NCI-H446 (cell line): ENCODE data around the gene TEX10.
A peak's percentile ranks its signal among the peaks of the same experiment; 100 is the strongest.

ENCODE experiments used
- DNase-seq, 2 experiments: peaks; one replicate each; lab custom pipeline; 2025; lab: John Stamatoyannopoulos, UW

Gene TEX10

DNA sequence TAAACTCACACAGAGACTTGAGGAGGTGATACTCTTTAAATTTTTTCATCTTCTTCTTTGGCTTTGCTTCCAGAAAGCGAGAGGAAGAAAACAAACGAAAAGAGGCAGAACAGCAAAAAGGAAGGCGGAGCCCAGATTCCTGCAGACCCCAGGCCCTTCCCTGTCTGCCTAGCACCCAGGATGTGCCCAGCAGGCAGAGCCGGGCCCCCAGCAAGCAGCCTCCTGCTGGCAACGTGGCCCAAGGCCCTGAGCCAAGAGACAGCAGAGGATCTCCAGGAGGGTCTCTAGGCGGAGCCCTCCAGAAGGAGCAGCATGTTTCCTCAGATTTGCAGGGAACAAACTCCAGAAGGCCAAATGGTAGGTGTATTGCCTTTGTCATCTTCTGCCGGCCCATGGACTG lies 68.5 kb downstream of the TEX10 start:
- no peak for DNase-seq

DNA sequence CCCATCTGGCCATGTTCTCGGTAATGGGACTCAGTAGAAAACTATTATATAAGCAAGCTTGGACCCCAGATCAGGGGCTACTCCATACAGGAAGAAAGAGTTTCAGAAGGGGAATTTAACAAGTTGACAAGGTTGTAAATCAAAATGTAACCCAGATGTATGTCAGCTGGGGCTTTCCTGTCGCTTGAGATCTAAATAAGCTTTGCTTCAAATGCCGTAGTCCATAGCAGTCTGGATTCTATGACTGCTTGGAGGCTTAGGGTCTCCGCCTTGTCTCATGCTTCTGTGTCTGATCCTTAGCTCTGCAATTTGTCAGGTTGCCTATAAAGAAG lies 70.4 kb downstream of the TEX10 start:
- DNase-seq: no peak

DNA sequence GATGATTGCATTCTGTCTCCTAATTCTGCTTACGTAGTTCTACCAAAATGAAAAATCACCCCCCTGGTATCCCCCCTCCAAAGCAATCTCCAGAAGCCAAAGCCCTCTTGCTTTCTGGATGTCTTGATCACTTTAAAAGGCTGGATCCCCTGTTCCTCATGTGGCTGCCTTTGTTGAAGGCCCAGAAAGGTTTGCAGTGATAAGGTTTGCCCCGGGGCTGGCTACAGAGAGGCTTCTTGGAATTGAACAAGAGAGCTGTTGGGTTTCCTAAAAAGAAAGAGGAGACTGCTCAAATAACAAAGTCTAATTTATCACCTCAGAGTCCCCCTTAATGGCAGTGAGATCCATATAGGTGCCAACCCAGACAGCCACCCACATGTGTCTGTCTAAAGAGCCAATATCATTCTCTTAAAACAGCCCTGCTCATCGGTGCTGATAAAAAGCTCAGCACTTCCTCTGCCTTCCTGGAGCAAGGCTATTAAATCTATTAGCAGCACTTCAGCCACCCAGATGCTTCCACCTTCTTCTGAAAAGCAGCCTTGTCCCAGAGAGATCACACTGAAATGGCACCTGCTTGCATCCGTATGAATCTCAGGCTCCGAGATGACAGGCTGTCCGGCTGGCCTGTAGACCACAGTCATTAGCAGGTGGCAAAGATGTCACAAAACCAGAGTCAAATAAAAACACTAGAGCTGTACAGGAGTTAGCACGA lies 70.9 kb downstream of the TEX10 start:
- no peak for DNase-seq

- DNase-seq: no peak
Observed at GRCh38 chr9:100281066-100281465, 71.7 kb downstream of the TEX10 start.

- peak; percentile 2 to 14 for DNase-seq
Observed at GRCh38 chr9:100277166-100277979, 75.4 kb downstream of the TEX10 start.

GRCh38 chr9:100269656-100270055 lies 83.1 kb downstream of the TEX10 start:
- DNase-seq: no peak

DNA sequence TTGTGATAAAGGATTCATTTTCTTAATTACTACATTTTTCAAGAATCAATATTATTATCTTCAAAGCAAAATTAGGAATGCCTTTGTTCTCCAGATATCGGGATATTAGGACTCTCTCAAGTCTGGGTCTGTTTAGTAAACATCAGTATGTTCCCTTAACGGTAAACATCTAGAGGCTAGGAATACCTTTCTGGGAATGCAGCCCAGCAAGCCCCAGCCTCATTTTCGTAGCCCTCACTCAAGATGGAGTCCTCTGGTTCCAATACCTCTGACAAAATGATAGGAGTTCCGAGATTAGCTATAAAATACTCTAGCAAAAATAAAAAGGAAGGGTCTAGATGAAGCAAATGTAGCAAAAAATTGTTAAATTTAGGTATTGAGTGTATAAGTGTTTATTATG lies 84.5 kb downstream of the TEX10 start:
- no peak for DNase-seq

- DNase-seq: no peak
Observed at GRCh38 chr9:100267211-100267610, 85.5 kb downstream of the TEX10 start.
